Smooth muscle cell (in vitro differentiated cells): ENCODE measurements around the gene IP6K3. TPM values are rescaled to one million over a fixed set of nuclear protein-coding genes. Genes with fewer than 3 reads are reported as not detected.

Source experiments
- DNase-seq: peaks from one replicate; lab custom pipeline; 2025; ENCODE audit not compliant: unreplicated experiment; lab: John Stamatoyannopoulos, UW
- H2AFZ ChIP-seq: fragments of 200-600 bp; sonication (generic); 2 replicates; pipeline ENCODE4 v1.6.0; 2016; ENCODE audit warnings: antibody characterized with exemption, low read depth, mild to moderate bottlenecking
- H3F3A ChIP-seq: fragments of 200-600 bp; sonication (generic); 2 replicates; pipeline ENCODE4 v1.6.0; 2017; ENCODE audit warnings: antibody characterized with exemption, low read depth
- H3K27ac ChIP-seq: fragments of 200-600 bp; sonication (generic); 2 replicates; pipeline ENCODE4 v1.5.1; 2016; ENCODE audit warnings: low read depth, mild to moderate bottlenecking
- H3K27me3 ChIP-seq: fragments of 200-600 bp; sonication (generic); 2 replicates; pipeline ENCODE4 v1.6.1; 2016; ENCODE audit warnings: low read depth, mild to moderate bottlenecking
- H3K36me3 ChIP-seq: fragments of 200-600 bp; sonication (generic); 2 replicates; pipeline ENCODE4 v1.5.1; 2016; ENCODE audit warnings: low read depth
- H3K4me1 ChIP-seq: fragments of 200-600 bp; sonication (generic); 2 replicates; pipeline ENCODE4 v1.5.1; 2016; ENCODE audit warnings: low read depth
- H3K4me2 ChIP-seq: fragments of 200-600 bp; sonication (generic); 2 replicates; pipeline ENCODE4 v1.6.0; 2016; ENCODE audit warnings: mild to moderate bottlenecking
- H3K4me3 ChIP-seq: fragments of 200-600 bp; sonication (generic); 2 replicates; pipeline ENCODE4 v1.5.1; 2016; ENCODE audit warnings: mild to moderate bottlenecking
- H3K79me2 ChIP-seq: fragments of 200-600 bp; sonication (generic); 2 replicates; pipeline ENCODE4 v1.6.0; 2016; ENCODE audit warnings: low read depth, mild to moderate bottlenecking
- H3K9ac ChIP-seq: fragments of 200-600 bp; sonication (generic); 2 replicates; pipeline ENCODE4 v1.6.0; 2016; ENCODE audit warnings: low read depth
- H3K9me3 ChIP-seq: fragments of 200-600 bp; sonication (generic); replicated peaks from 2 replicates; pipeline ENCODE4 v1.5.1; 2016; ENCODE audit warnings: low read depth
- H4K20me1 ChIP-seq: fragments of 200-600 bp; sonication (generic); 2 replicates; pipeline ENCODE4 v1.6.0; 2016; ENCODE audit warnings: low read depth
- WGBS: methylation state at CpG from one replicate; pipeline ENCODE4 v1.1.7; 2016; ENCODE audit warnings: low lambda C conversion rate; 5-methylcytosine and 5-hydroxymethylcytosine counted together
- polyA plus RNA-seq: library from polyadenylated mRNA; unstranded; fragments of >200 nt; fragmentation: Nextera tagmentation; extraction: Ambion mirVana; gene quantifications from 2 replicates; pipeline ENCODE4 v1.2.1, GENCODE V29; 2016
- total RNA-seq: library from RNA; depleted of rRNA; stranded (reverse); fragments of >200 nt; gene quantifications from 2 replicates; pipeline ENCODE4 v1.2.3, GENCODE V29; 2014
- TF ChIP-seq, protein P1 (sequence below): fragments of 200-600 bp; sonication (generic); IDR thresholded peaks from 2 replicates; pipeline ENCODE4 v1.5.1; 2017; ENCODE audit warnings: borderline replicate concordance, mild to moderate bottlenecking, antibody characterized with exemption; ENCODE audit not compliant: insufficient read depth, poor library complexity, severe bottlenecking

IP6K3 gene
- total and polyA plus RNA-seq, 2 experiments from 2014 or later = 2.6 to 5.6 TPM

DNA sequence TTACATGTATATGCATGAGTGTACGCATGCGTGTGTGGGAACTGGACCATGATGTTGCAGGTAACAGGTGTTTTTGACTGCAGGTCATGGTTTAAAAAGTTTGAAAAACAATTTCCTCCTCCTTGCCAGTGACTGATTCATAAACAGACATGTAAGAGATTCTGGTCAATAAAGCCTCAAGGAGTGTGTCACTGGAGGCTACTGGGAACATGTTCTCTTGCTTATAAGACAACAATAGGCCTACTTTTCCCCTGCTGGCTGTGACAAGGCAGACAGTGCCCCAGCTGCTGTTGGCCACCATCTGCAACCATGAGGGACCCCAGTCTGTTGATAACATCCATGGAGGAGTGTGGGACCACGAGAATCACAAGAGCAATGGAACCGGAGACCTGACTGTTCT, 29.5 kb upstream of the IP6K3 start:
- DNase-seq = no peak
- Histone ChIP-seq H4K20me1 (peaks cover 25% of the 10 kb centered on the region), H3K4me1 (peaks cover 27% of the 10 kb centered on the region), H3K9ac (no peak overlapping the region), H2AFZ (no peak overlapping the region), H3F3A (peaks cover 12% of the 10 kb centered on the region), H3K9me3 (no peaks in the 10 kb centered on the region), H3K4me2 (no peak overlapping the region), H3K27ac (no peak overlapping the region), H3K4me3 (no peak overlapping the region), H3K27me3 (no peaks in the 10 kb centered on the region), H3K36me3 (peaks cover 19% of the 10 kb centered on the region), H3K79me2 (no peaks in the 10 kb centered on the region)
- 96% methylated on average over 4 of the region's 4 CpGs for WGBS
- TF ChIP-seq, protein P1, sequence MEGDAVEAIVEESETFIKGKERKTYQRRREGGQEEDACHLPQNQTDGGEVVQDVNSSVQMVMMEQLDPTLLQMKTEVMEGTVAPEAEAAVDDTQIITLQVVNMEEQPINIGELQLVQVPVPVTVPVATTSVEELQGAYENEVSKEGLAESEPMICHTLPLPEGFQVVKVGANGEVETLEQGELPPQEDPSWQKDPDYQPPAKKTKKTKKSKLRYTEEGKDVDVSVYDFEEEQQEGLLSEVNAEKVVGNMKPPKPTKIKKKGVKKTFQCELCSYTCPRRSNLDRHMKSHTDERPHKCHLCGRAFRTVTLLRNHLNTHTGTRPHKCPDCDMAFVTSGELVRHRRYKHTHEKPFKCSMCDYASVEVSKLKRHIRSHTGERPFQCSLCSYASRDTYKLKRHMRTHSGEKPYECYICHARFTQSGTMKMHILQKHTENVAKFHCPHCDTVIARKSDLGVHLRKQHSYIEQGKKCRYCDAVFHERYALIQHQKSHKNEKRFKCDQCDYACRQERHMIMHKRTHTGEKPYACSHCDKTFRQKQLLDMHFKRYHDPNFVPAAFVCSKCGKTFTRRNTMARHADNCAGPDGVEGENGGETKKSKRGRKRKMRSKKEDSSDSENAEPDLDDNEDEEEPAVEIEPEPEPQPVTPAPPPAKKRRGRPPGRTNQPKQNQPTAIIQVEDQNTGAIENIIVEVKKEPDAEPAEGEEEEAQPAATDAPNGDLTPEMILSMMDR = no peak

DNA sequence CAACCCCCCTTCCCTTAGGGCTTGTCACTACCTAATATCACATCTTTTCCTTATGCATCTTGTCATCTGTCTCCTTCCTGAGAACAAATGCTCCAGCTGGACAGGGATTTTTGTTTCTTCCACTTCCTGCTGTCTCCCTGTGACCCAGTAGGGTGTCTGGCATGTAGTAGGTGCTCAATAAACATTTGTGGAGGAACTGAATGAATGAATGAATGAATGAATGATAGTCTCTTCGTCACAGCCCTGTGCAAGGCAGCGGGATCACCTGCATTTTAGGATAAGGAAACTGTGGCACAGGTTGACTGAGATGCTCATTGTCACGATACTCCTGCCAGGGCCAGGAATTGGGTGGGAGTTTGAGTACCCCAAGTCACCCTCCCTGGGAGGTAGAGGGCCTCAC, 28.1 kb upstream of the IP6K3 start:
- no peak overlapping the region for H2AFZ ChIP-seq
- no peaks in the 10 kb centered on the region for H3K79me2 ChIP-seq
- no peak overlapping the region for H3K4me3 ChIP-seq
- peaks cover 24% of the 10 kb centered on the region for H3F3A ChIP-seq
- no peak overlapping the region for H3K4me2 ChIP-seq
- H3K36me3 ChIP-seq = peaks cover 16% of the 10 kb centered on the region
- TF ChIP-seq, protein P1 = no peak
- H3K27me3 ChIP-seq = no peaks in the 10 kb centered on the region
- DNase-seq = no peak
- H3K4me1 ChIP-seq = peaks cover 32% of the 10 kb centered on the region
- H4K20me1 ChIP-seq = peaks cover 19% of the 10 kb centered on the region
- H3K27ac ChIP-seq = no peak overlapping the region
- 98% methylated on average over 3 of the region's 3 CpGs for WGBS
- H3K9me3 ChIP-seq = no peaks in the 10 kb centered on the region
- no peak overlapping the region for H3K9ac ChIP-seq

DNA sequence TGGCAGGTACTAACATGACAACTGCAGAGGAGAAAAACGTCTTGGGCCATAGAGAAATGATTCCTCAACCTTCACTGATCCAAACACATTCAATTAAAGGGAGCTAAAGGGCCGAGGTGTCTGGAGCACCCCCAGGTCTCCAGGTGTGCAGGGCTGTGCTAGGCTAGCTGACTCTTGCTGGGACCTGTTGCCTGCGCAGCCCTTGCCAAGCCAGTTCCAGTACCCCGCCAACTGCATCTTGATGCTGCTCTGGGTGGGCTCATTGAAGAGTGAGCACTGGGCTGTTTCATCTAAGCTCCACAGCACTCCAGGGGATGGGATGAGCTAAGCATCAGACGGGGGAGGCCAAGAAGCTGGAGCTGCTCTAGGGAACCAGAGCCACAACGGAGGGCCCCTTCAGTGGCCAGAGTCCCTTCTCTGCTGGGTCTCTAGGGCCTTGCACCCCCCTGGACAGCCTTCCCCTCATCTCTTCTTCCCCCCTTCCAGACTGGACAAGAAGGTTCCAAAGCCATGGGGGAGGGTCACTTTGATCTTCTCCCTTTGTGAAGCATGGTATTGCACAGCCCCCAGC, 26.3 kb upstream of the IP6K3 start:
- Histone ChIP-seq H3K27ac (peak overlapping the region; percentile 83), H3F3A (peaks cover 25% of the 10 kb centered on the region), H3K79me2 (no peaks in the 10 kb centered on the region), H2AFZ (no peak overlapping the region), H3K4me2 (peak overlapping the region; percentile 54), H3K9me3 (no peaks in the 10 kb centered on the region), H3K4me1 (peaks cover 23% of the 10 kb centered on the region), H3K4me3 (no peak overlapping the region), H4K20me1 (peaks cover 18% of the 10 kb centered on the region), H3K27me3 (no peaks in the 10 kb centered on the region), H3K9ac (no peak overlapping the region), H3K36me3 (peaks cover 11% of the 10 kb centered on the region)
- no peak for DNase-seq
- 81% methylated on average over 6 of the region's 6 CpGs for WGBS
- TF ChIP-seq, protein P1 = no peak

DNA sequence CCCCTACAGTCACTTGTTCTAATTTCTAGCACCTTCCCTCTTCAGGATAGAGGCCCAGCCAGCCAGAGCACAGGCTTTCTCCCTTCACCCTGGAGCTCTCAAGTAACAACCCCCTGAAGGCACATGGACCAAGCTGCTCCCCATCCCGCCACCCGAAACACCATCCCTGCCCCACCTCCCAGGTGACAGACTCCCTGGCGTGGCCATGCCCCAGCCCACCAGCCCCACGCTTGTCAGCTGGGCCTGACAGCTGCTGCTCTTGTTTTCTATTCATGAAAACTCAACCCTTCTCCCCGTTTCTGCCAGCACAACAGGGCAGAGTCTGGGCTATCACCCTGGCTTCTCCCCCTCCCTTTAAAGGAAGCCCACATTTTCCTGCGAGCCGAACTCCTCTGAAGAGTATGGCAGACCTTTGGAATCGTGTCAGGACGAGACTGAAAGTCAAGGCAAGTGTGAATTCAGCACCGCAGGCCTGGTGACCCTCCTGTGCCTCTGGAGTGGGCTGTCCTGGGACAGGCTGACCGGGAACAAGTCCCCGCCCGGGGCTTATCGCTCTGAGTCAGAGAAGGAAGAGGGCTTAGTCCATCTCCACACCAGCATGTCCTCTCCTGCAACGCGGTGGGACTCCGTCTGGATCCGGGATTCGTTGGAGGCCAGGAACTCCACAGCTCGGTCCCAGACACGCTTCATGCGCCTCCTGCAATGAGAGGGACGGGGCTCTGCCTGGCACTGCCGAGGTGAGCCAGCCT, 25.6 kb upstream of the IP6K3 start:
- H3K9ac ChIP-seq = no peak overlapping the region
- WGBS = 46% methylated on average over 24 of the region's 24 CpGs
- peaks cover 25% of the 10 kb centered on the region for H3F3A ChIP-seq
- no peaks in the 10 kb centered on the region for H3K27me3 ChIP-seq
- H2AFZ ChIP-seq = no peak overlapping the region
- peak overlapping the region; percentile 54 for H3K4me2 ChIP-seq
- peak; percentile 18 for DNase-seq
- no peak overlapping the region for H3K4me3 ChIP-seq
- H3K27ac ChIP-seq = peak overlapping the region; percentile 83
- peaks cover 23% of the 10 kb centered on the region for H3K4me1 ChIP-seq
- H3K9me3 ChIP-seq = no peaks in the 10 kb centered on the region
- no peaks in the 10 kb centered on the region for H3K79me2 ChIP-seq
- H4K20me1 ChIP-seq = peaks cover 18% of the 10 kb centered on the region
- TF ChIP-seq, protein P1 = no peak
- H3K36me3 ChIP-seq = peaks cover 10% of the 10 kb centered on the region
